ENCODE measurements around the gene FSTL4.

- TF ChIP-seq RAD21 (conservative IDR thresholded peaks at IDR 0.05) (no peak), CTCF (IDR thresholded peaks at IDR 0.05; ENCODE audit: poor library complexity, severe bottlenecking) (no peak), EZH2 (IDR thresholded peaks at IDR 0.05; ENCODE audit: borderline replicate concordance, insufficient read depth, low read length, poor library complexity, severe bottlenecking) (no peak), MXI1 (conservative IDR thresholded peaks at IDR 0.05; ENCODE audit: poor library complexity, severe bottlenecking) (no peak), SMC3 (conservative IDR thresholded peaks at IDR 0.05; ENCODE audit: poor library complexity) (no peak), TAF1 (IDR thresholded peaks at IDR 0.05; ENCODE audit: low read depth) (no peak)
Measured at GRCh38 chr5:133449181-133449580, 163.2 kb downstream of the FSTL4 start.

All from neural cell (in vitro differentiated cells).